ENCODE results near the gene NAXD.

Gene NAXD

DNA sequence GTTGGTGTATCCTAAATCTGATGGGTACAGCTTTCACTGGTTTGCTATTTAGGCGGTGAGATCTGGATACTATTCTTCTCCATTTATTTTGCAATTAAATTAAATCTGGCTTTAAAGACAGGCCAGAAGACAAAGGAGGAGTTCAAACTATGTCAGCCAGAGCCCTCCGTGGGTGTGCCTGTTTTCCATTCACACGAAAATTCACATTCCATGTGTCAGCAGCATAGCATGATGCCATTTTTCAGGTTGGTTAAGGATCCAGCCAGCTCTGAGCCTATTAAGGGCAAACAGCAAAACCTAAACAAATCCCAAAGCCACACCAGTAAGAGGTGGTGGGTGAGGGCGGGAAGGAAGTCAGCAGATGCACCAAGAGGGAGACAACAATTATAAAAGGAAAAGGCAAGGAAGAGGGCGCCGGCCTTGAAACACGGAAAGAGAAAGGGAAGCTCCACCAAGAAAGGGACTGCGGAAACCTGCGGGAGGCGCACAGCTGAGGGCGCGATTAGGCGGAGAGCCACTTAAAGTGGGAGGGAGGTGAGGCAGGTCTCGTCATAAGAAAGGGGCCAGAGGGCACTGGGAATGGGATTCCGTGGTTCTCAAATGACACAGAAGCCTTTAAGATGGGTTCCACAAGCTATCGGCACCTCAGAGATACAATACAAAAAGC lies 47.6 kb downstream of the NAXD start:
- no peak for DNase-seq (ENCODE audit: extremely low read depth, insufficient read length)
- TF ChIP-seq, protein P1, sequence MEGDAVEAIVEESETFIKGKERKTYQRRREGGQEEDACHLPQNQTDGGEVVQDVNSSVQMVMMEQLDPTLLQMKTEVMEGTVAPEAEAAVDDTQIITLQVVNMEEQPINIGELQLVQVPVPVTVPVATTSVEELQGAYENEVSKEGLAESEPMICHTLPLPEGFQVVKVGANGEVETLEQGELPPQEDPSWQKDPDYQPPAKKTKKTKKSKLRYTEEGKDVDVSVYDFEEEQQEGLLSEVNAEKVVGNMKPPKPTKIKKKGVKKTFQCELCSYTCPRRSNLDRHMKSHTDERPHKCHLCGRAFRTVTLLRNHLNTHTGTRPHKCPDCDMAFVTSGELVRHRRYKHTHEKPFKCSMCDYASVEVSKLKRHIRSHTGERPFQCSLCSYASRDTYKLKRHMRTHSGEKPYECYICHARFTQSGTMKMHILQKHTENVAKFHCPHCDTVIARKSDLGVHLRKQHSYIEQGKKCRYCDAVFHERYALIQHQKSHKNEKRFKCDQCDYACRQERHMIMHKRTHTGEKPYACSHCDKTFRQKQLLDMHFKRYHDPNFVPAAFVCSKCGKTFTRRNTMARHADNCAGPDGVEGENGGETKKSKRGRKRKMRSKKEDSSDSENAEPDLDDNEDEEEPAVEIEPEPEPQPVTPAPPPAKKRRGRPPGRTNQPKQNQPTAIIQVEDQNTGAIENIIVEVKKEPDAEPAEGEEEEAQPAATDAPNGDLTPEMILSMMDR (IDR thresholded peaks at IDR 0.05; ENCODE audit: insufficient read depth, low read length, poor library complexity, severe bottlenecking) = no peak
- Histone ChIP-seq H3K27me3 (replicated peaks; ENCODE audit: control insufficient read depth, insufficient read depth, low read length) (no peaks in the 10 kb centered on the region), H3K4me3 (replicated peaks; ENCODE audit: low read depth, low read length) (no peak overlapping the region), H3K36me3 (ENCODE audit: control insufficient read depth, insufficient read depth, low read length) (peaks cover 24% of the 10 kb centered on the region)

GRCh38 chr13:110663491-110663890 lies 48.1 kb downstream of the NAXD start:
- no peak overlapping the region for H3K4me3 ChIP-seq (replicated peaks; ENCODE audit: low read depth, low read length)
- DNase-seq (ENCODE audit: extremely low read depth, insufficient read length) = no peak
- no peaks in the 10 kb centered on the region for H3K27me3 ChIP-seq (replicated peaks; ENCODE audit: control insufficient read depth, insufficient read depth, low read length)
- peaks cover 26% of the 10 kb centered on the region for H3K36me3 ChIP-seq (ENCODE audit: control insufficient read depth, insufficient read depth, low read length)
- TF ChIP-seq, protein P1 (IDR thresholded peaks at IDR 0.05; ENCODE audit: insufficient read depth, low read length, poor library complexity, severe bottlenecking) = no peak

DNA sequence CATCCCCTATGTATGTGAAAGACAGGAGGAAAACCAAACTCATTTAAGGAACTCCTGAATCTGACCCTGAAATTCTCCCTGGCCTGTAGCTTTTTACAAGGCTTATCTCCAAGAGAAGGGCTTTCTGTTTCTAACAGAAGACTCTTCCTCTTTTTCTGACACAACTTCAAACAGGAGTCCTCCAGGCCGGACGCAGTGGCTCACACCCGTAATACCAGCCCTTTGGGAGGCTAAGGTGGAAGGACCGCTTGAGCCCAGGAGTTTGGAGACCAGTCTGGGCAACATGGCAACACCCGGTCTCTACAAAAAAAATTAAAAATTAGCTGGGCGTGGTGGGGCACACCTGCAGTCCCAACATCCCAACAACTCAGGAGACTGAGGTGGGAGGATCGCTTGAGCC lies 48.7 kb downstream of the NAXD start:
- TF ChIP-seq, protein P1 (IDR thresholded peaks at IDR 0.05; ENCODE audit: insufficient read depth, low read length, poor library complexity, severe bottlenecking) = no peak
- DNase-seq (ENCODE audit: extremely low read depth, insufficient read length) = no peak
- H3K36me3 ChIP-seq (ENCODE audit: control insufficient read depth, insufficient read depth, low read length) = peaks cover 26% of the 10 kb centered on the region
- H3K27me3 ChIP-seq (replicated peaks; ENCODE audit: control insufficient read depth, insufficient read depth, low read length) = no peaks in the 10 kb centered on the region
- H3K4me3 ChIP-seq (replicated peaks; ENCODE audit: low read depth, low read length) = no peak overlapping the region

- TF ChIP-seq, protein P1 (IDR thresholded peaks at IDR 0.05; ENCODE audit: insufficient read depth, low read length, poor library complexity, severe bottlenecking) = no peak
- DNase-seq (ENCODE audit: extremely low read depth, insufficient read length) = no peak
- no peaks in the 10 kb centered on the region for H3K27me3 ChIP-seq (replicated peaks; ENCODE audit: control insufficient read depth, insufficient read depth, low read length)
- peaks cover 26% of the 10 kb centered on the region for H3K36me3 ChIP-seq (ENCODE audit: control insufficient read depth, insufficient read depth, low read length)
- H3K4me3 ChIP-seq (replicated peaks; ENCODE audit: low read depth, low read length) = no peak overlapping the region
These were observed 49.3 kb downstream of the NAXD start for GRCh38 chr13:110664673-110665072.

DNA sequence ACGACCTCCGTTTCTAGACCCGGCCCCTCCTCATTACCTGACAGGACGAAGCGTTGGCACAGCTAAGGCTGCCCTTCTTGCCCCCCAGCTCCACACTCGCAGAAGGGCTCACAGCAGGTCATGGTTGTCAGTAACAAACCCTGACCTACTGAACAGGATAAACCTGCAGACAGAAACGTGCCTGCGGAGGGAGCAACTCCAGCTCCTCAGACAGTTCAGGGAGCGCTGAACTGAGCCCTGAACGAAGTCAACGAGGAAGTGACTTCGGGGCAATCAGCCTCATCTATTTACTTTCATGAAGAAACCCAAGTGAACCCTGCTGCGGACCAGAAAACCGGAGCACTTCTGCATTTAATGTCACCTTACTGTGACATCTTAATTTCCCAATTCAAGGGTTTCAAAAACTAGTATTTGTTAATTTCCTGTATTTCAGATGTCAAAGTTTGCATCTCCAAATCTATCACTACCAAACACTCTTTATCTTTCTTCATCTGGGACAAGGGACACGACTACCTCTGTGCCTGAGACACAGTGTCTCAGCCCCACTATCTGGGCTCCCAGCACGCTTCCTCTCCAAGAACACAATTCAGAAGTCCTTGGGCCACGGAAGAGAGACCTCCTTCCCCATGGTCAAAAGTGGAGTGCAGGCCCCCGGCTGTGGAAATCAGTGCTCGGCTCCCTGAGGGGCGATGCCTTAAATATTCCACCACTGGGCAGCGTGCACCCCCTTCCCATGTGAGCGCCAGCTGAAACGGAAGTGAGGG lies 50.3 kb downstream of the NAXD start:
- H3K36me3 ChIP-seq (ENCODE audit: control insufficient read depth, insufficient read depth, low read length) = peaks cover 26% of the 10 kb centered on the region
- no peak for DNase-seq (ENCODE audit: extremely low read depth, insufficient read length)

More for the DNA sequence above, 50.3 kb downstream of the NAXD start:
- Histone ChIP-seq H3K4me3 (replicated peaks; ENCODE audit: low read depth, low read length) (no peak overlapping the region), H3K27me3 (replicated peaks; ENCODE audit: control insufficient read depth, insufficient read depth, low read length) (no peaks in the 10 kb centered on the region)
- TF ChIP-seq, protein P1 (IDR thresholded peaks at IDR 0.05; ENCODE audit: insufficient read depth, low read length, poor library complexity, severe bottlenecking) = no peak

Data from GM06990 (cell line).